Bronchial epithelial cell (primary cell): ENCODE data around the gene HERC4. TPM values are rescaled to one million over a fixed set of nuclear protein-coding genes. Genes with fewer than 3 reads are reported as not detected.

ENCODE experiments used
- DNase-seq: peaks from one replicate; pipeline ENCODE4 v3.0.0-alpha.2; 2010; ENCODE audit warnings: low read depth
- FAIRE-seq: peaks from 2 replicates; lab custom pipeline; 2011; peaks lifted over from hg19 to GRCh38; lab: Jason Lieb, UNC
- H3K27me3 ChIP-seq: 2 replicates; pipeline ENCODE4 v1.5.1; 2011; ENCODE audit warnings: low read length; ENCODE audit not compliant: control insufficient read depth, insufficient read depth
- H3K36me3 ChIP-seq: 2 replicates; pipeline ENCODE4 v1.5.1; 2011; ENCODE audit warnings: low read length; ENCODE audit not compliant: control insufficient read depth, insufficient read depth
- H3K4me3 ChIP-seq: 2 replicates; pipeline ENCODE4 v1.5.1; 2011; ENCODE audit warnings: mild to moderate bottlenecking, low read depth, low read length, control low read depth
- CTCF ChIP-seq: IDR thresholded peaks from 2 replicates; pipeline ENCODE4 v1.5.1; 2011; ENCODE audit warnings: mild to moderate bottlenecking, moderate library complexity, low read length, control low read depth, inconsistent platforms; ENCODE audit not compliant: insufficient read depth, severe bottlenecking
- total RNA-seq: library from RNA; depleted of rRNA; stranded (reverse); fragments of >200 nt; gene quantifications from 2 replicates; pipeline ENCODE4 v1.2.1, GENCODE V29; 2014

Gene HERC4
- total RNA-seq, 1 donor from 2014 or later = 37.9 TPM

- H3K36me3 ChIP-seq = no peaks in the 10 kb centered on the region
- TF ChIP-seq CTCF = no peak
- no peak overlapping the region for H3K4me3 ChIP-seq
- no peaks in the 10 kb centered on the region for H3K27me3 ChIP-seq
- DNase-seq = peak; percentile 81
- FAIRE-seq = no peak
These were observed 150.9 kb downstream of the HERC4 start for GRCh38 chr10:67924136-67924535.

GRCh38 chr10:67923551-67923950, 151.5 kb downstream of the HERC4 start:
- DNase-seq (peak; percentile 17), FAIRE-seq (no peak)
- no peak for TF ChIP-seq CTCF
- Histone ChIP-seq H3K4me3 (no peak overlapping the region), H3K36me3 (no peaks in the 10 kb centered on the region), H3K27me3 (no peaks in the 10 kb centered on the region)

GRCh38 chr10:67921065-67921464, 154.0 kb downstream of the HERC4 start:
- DNase-seq (no peak), FAIRE-seq (no peak)
- Histone ChIP-seq H3K4me3 (no peak overlapping the region), H3K27me3 (no peaks in the 10 kb centered on the region), H3K36me3 (no peaks in the 10 kb centered on the region)
- TF ChIP-seq CTCF = no peak

GRCh38 chr10:67917679-67918078, 157.4 kb downstream of the HERC4 start:
- no peak for TF ChIP-seq CTCF
- Histone ChIP-seq H3K27me3 (no peaks in the 10 kb centered on the region), H3K36me3 (no peaks in the 10 kb centered on the region), H3K4me3 (no peak overlapping the region)
- FAIRE-seq = no peak
- DNase-seq = no peak

GRCh38 chr10:67917169-67917568, 157.9 kb downstream of the HERC4 start:
- TF ChIP-seq CTCF = no peak
- no peak for FAIRE-seq
- peaks cover 2% of the 10 kb centered on the region for H3K36me3 ChIP-seq

GRCh38 chr10:67914777-67915340, 160.2 kb downstream of the HERC4 start:
- Histone ChIP-seq H3K27me3 (no peaks in the 10 kb centered on the region), H3K36me3 (peaks cover 3% of the 10 kb centered on the region), H3K4me3 (no peak overlapping the region)
- no peak for FAIRE-seq
- DNase-seq = no peak
- TF ChIP-seq CTCF = no peak

More at GRCh38 chr10:67917169-67917568, 157.9 kb downstream of the HERC4 start:
- H3K4me3 ChIP-seq = no peak overlapping the region
- no peak for DNase-seq
- no peaks in the 10 kb centered on the region for H3K27me3 ChIP-seq
